ENCODE measurements around the gene BTBD9. TPM values are rescaled to one million over a fixed set of nuclear protein-coding genes. Genes with fewer than 3 reads are reported as not detected.

Gene BTBD9
- total RNA-seq, 1 experiment from 2014 or later = 12.5 TPM

DNA sequence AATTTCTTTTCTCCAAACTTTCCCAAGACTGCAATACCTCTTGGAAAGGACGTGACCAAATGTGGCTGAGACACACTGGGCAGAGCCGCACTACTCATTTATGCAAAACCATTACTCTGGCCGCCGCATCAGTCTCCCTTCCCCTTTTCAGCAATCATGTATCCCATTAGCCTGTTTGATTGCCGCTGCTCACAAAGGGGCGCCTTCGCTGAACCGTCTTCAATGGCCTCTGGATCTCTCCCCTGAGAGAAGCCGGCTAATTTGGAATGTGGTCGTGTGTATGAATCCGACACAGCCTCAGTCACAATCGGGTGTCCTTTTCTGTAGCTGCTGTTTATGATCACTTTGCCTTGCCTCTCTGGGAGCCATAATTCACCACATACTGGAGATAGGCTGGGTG is 459.1 kb downstream of the BTBD9 start:
- intact Hi-C loops (cut with micrococcal nuclease) = loop anchor here (2.0 kb wide), 1 partner anchor 314 kb away; no protein-coding TSS in a partner anchor
- Mint-ChIP-seq H3K4me1 (ENCODE audit: insufficient read depth, unreplicated experiment) (peaks cover 7% of the 10 kb centered on the region), H3K9me3 (ENCODE audit: unreplicated experiment) (no peaks in the 10 kb centered on the region), H3K36me3 (ENCODE audit: insufficient read depth, unreplicated experiment) (no peaks in the 10 kb centered on the region), H3K4me3 (ENCODE audit: unreplicated experiment) (no peak overlapping the region), H3K27me3 (ENCODE audit: insufficient read depth, unreplicated experiment) (no peaks in the 10 kb centered on the region), H3K27ac (ENCODE audit: low read depth, unreplicated experiment) (no peak overlapping the region)
- CTCF ChIA-PET = interaction anchor here (0.5 kb wide), 2 partner anchors 24 to 642 kb away, joined by 3 read pairs; no protein-coding TSS in a partner anchor
- POLR2A ChIA-PET = interaction anchor here (0.7 kb wide), 1 partner anchor 33 kb away, joined by 3 read pairs; no protein-coding TSS in a partner anchor
- DNase-seq (ENCODE audit: unreplicated experiment) = no peak
- no peak for TF ChIP-seq CTCF (IDR thresholded peaks at IDR 0.05; ENCODE audit: unreplicated experiment)
- BruUV-seq (replicated peaks) = no TSS peak

DNA sequence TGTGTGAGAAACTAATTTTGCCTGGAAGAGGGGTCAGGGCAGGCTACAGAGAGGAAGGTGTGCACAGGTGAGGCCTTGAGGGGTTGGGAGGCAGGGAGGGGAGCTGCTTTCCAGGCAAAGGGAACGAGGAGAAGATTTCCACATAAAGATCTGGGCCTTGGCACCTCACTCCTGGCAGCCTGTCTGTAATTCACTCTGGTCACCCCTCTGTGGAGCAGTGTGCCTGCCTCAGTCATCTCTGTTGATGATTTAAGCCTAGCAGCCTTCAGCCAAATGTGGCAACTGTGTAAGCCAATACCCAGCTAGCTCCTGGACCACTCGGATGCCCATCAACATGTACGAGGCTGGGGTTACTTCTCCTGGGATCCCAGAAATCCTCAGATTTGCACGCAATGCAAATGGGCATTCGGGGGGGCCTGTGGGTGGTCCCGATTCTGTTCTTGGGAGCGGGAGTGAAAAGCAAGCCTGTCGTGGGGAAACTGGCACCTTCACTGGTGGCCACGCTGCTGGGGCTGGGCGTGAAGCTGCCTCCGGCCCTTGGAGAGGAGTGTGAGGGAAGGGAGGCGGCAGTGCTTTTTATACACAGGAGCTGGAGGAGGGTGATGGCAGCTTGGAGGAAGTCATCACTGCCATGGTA is 459.8 kb downstream of the BTBD9 start:
- intact Hi-C loops (cut with micrococcal nuclease) = loop anchor here (2.0 kb wide), 1 partner anchor 315 kb away; no protein-coding TSS in a partner anchor
- no peak overlapping the region for H3K4me3 Mint-ChIP-seq (ENCODE audit: unreplicated experiment)
- no peaks in the 10 kb centered on the region for H3K9me3 Mint-ChIP-seq (ENCODE audit: unreplicated experiment)
- BruUV-seq (replicated peaks) = no TSS peak
- POLR2A ChIA-PET = interaction anchor here (0.7 kb wide), 1 partner anchor 34 kb away, joined by 3 read pairs; no protein-coding TSS in a partner anchor
- CTCF ChIA-PET = interaction anchor here (0.5 to 0.6 kb wide), 2 partner anchors 24 to 176 kb away, joined by 3 to 8 read pairs; no protein-coding TSS in a partner anchor
- no peak for DNase-seq (ENCODE audit: unreplicated experiment)
- no peak for TF ChIP-seq CTCF (IDR thresholded peaks at IDR 0.05; ENCODE audit: unreplicated experiment)
- H3K27ac Mint-ChIP-seq (ENCODE audit: low read depth, unreplicated experiment) = no peak overlapping the region
- H3K4me1 Mint-ChIP-seq (ENCODE audit: insufficient read depth, unreplicated experiment) = peaks cover 7% of the 10 kb centered on the region
- H3K27me3 Mint-ChIP-seq (ENCODE audit: insufficient read depth, unreplicated experiment) = no peaks in the 10 kb centered on the region
- H3K36me3 Mint-ChIP-seq (ENCODE audit: insufficient read depth, unreplicated experiment) = no peaks in the 10 kb centered on the region

DNA sequence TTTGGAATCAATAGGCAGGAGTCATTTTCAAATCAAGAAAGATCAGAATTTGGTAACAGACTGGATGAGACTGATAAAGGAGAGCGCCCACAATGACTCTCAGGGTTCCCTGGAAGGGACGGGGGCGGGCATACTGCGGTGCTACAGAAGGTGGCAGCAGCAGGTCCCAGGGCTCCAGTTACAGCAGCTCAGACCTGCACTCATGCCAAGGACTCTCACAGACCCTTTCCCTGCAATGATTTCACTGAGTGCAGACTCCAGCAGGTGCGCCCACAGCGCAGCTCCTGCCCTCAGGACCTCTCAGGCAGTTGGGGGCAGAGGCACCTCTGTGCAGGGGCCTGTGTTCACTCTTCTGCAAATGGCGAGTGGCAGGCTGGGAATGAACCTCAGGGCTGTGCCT is 460.4 kb downstream of the BTBD9 start:
- no peak for DNase-seq (ENCODE audit: unreplicated experiment)
- TF ChIP-seq CTCF (IDR thresholded peaks at IDR 0.05; ENCODE audit: unreplicated experiment) = no peak
- Mint-ChIP-seq H3K4me1 (ENCODE audit: insufficient read depth, unreplicated experiment) (peaks cover 7% of the 10 kb centered on the region), H3K36me3 (ENCODE audit: insufficient read depth, unreplicated experiment) (peaks cover 4% of the 10 kb centered on the region), H3K4me3 (ENCODE audit: unreplicated experiment) (no peak overlapping the region), H3K9me3 (ENCODE audit: unreplicated experiment) (no peaks in the 10 kb centered on the region), H3K27ac (ENCODE audit: low read depth, unreplicated experiment) (no peak overlapping the region), H3K27me3 (ENCODE audit: insufficient read depth, unreplicated experiment) (no peaks in the 10 kb centered on the region)
- intact Hi-C loops (cut with micrococcal nuclease) = no loop called here
- ChIA-PET CTCF (no interaction called here), POLR2A (no interaction called here)
- no TSS peak for BruUV-seq (replicated peaks)

DNA sequence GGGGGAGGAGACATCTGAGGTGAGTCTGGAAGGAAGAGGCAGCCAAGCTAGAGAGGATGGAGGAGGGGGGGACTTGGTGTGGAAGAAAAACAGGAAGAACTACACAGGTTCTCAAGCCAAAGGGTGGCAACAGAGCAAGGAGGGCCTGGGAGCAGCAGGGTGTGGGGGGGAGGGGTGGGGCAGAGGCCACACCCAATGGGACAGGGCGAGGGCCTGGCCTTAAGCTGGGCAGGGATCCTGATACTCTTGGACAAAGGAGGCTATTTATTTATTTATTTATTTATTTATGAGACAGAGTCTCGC is 461.2 kb downstream of the BTBD9 start:
- TF ChIP-seq CTCF (IDR thresholded peaks at IDR 0.05; ENCODE audit: unreplicated experiment) = no peak
- ChIA-PET CTCF (interaction anchor here (1.1 kb wide), 1 partner anchor 315 kb away, joined by 3 read pairs; no protein-coding TSS in a partner anchor), POLR2A (interaction anchor here (0.6 kb wide), 1 partner anchor 800 kb away, joined by 3 read pairs; no protein-coding TSS in a partner anchor)
- Mint-ChIP-seq H3K36me3 (ENCODE audit: insufficient read depth, unreplicated experiment) (peaks cover 11% of the 10 kb centered on the region), H3K9me3 (ENCODE audit: unreplicated experiment) (no peaks in the 10 kb centered on the region), H3K27me3 (ENCODE audit: insufficient read depth, unreplicated experiment) (no peaks in the 10 kb centered on the region), H3K4me1 (ENCODE audit: insufficient read depth, unreplicated experiment) (peaks cover 7% of the 10 kb centered on the region), H3K4me3 (ENCODE audit: unreplicated experiment) (no peak overlapping the region), H3K27ac (ENCODE audit: low read depth, unreplicated experiment) (no peak overlapping the region)
- BruUV-seq (replicated peaks) = no TSS peak
- intact Hi-C loops (cut with micrococcal nuclease) = no loop called here
- no peak for DNase-seq (ENCODE audit: unreplicated experiment)
